Neural cell (in vitro differentiated cells): Measurements from ENCODE around the gene PCOLCE2.

Experiments
- CTCF ChIP-seq: fragments of 450-650 bp; IDR thresholded peaks from 2 replicates; pipeline ENCODE4 v1.5.1; 2014; ENCODE audit warnings: antibody characterized with exemption, mild to moderate bottlenecking, moderate library complexity; ENCODE audit not compliant: poor library complexity, severe bottlenecking
- EZH2 ChIP-seq: fragments of 200-600, 300-800 bp; shearing (Covaris generic), sonication (generic); IDR thresholded peaks from 2 replicates; pipeline ENCODE4 v1.6.1; 2014; ENCODE audit warnings: antibody characterized with exemption, low read length, borderline replicate concordance, mild to moderate bottlenecking; ENCODE audit not compliant: insufficient read depth, poor library complexity, severe bottlenecking
- REST ChIP-seq: IDR thresholded peaks from 2 replicates; pipeline ENCODE4 v1.6.1; 2012; ENCODE audit warnings: borderline replicate concordance
- SMC3 ChIP-seq: fragments of 450-650 bp; conservative IDR thresholded peaks from 2 replicates; pipeline ENCODE4 v1.6.1; 2014; ENCODE audit warnings: antibody characterized with exemption, mild to moderate bottlenecking, moderate library complexity; ENCODE audit not compliant: poor library complexity

DNA sequence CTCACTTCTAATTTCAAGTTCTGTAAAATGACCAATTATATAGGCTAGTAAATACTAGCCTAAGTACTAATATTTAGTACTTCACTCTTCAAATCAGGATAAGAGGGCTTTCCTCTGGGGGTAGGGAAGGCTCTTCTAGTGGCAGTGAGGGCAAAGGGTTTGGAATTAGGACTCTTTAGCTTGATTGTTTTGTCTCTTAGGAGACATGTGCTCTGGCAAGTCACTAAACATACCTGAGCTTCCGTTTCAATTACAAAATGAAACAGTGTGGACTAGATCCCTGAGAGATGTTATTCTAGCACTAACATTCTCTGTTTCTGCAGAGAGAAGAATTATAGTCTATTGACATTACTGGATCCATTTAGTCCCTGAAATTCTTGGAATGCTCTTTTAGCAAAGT lies 71.5 kb downstream of the PCOLCE2 start:
- no peak for TF ChIP-seq EZH2
- TF ChIP-seq REST, result no peak
- TF ChIP-seq CTCF, result no peak
- no peak for TF ChIP-seq SMC3
